Activated gamma-delta T cell (primary cell): Measurements from ENCODE around the gene RIMBP3B.
"Not testable (repeated sequence)": the region's sequence is repeated elsewhere in the genome, so short reads cannot be mapped to it uniquely, and the experiment has no call there.

Experiments used
- DNase-seq: peaks from one replicate; lab custom pipeline; 2025; lab: John Stamatoyannopoulos, UW
- total RNA-seq, 2 donors: gene quantifications; one replicate each; lab custom pipeline; 2026; lab: John Stamatoyannopoulos, UW

Gene RIMBP3B
- total RNA-seq: 0.41 to 0.44 reads per million in 2 donors

GRCh38 chr22:21383701-21384467 lies at the start of gene RIMBP3B:
RIMBP3B (plus strand) TSS chr22:21383751; CDS start chr22:21383859, 108 bp downstream.
- not testable (repeated sequence) for DNase-seq

DNA sequence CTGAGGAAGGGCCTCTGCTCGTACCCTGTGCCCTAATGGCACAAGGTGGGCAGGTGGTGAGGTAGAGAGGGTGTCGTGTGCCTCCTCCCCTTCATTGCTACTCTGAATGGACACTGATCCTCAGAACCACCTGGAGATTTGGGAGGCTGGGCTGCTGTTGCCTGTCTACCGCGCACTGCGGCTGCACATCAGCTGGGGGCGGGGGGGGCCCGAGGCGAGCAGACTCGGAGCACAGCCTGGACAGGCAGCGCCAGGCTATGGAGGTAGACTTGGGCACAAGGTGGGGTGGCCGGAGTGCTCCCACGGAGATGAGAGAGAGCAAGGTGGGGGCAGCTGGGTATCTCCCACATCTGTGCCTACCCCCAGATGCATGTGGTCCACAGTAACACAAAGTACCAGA lies 26.0 kb upstream of the RIMBP3B start:
- not testable (repeated sequence) for DNase-seq

GRCh38 chr22:21360525-21360924 lies 23.0 kb upstream of the RIMBP3B start:
- DNase-seq: not testable (repeated sequence)

DNA sequence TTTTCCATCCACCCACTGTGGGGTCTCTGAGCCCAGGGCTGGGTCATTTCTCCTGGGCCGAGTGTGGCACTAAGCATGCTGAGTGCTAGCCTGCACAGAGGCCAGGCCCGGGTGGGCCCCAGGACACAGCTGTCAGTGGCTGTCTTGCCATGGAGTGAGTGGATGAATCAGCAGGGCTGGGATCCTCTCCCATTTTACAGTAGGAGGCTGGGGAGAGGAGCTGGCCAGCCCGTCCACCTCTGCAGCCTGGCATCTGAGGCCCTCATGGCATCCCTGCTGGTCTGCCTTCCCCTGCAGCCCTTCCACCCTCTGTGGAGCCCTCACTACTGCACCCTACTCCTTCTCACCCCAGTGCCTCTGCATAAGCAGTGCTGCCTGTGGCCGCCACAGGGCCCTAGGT lies 21.1 kb upstream of the RIMBP3B start:
- DNase-seq: not testable (repeated sequence)

GRCh38 chr22:21363061-21363460 lies 20.5 kb upstream of the RIMBP3B start:
- DNase-seq: not testable (repeated sequence)

GRCh38 chr22:21363803-21364202 lies 19.7 kb upstream of the RIMBP3B start:
- DNase-seq: not testable (repeated sequence)

DNA sequence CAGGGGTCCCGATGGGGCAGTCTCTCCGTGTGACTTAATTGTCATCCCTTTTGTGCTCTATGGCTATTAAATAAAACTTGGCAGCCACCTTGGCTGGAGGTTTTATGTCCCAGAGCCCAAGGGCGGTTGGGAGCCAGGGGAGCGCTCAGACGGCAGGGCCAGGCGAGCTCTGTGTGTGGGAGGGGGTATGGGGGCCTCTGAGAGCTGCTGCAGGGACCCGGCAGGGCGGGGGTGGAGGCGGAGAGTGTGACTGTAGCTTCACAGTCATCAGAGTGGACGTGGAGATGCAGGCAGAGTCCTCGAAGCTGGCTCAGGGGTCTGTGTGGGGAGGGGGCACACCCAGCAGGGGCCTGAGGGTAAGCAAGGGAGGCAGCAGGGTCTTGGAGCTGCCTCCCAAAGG lies 19.2 kb upstream of the RIMBP3B start:
- DNase-seq: not testable (repeated sequence)

- not testable (repeated sequence) for DNase-seq
These were observed 18.2 kb upstream of the RIMBP3B start for GRCh38 chr22:21365337-21365736.

DNA sequence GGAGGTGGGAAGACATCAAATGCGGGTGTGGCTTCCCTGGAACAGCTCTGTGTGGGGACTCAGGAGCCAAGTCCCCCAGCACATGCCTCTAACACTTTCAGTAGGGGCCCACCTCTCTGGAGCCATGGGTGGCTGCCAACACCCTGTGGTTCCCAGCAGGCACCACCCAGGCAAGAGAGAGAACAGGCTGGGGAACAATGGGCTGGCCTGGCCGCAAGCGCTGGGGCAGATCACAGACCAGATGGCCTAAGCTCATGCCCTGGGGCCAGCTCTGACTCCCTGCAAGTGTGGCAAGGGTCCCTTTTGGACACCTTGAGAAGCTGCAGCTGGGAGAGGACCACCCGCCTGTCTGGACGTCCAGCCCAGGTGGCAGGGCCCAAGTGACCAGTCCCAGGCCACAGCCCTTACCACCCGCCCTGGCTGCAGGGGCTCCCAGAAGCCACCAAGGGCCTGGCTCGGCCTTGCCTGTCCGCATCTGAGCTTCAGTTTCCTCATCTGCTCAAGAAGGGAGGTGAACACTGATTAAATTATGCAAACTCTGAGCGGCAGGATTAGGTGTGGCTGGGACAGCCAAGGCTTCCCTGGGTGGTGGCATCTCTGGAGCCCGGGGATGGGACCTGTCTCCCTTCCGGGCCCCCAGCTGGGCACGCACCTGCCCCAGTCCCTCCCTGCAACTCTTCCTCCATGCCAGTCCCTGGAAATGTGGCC lies 14.8 kb upstream of the RIMBP3B start:
- DNase-seq: not testable (repeated sequence)

DNA sequence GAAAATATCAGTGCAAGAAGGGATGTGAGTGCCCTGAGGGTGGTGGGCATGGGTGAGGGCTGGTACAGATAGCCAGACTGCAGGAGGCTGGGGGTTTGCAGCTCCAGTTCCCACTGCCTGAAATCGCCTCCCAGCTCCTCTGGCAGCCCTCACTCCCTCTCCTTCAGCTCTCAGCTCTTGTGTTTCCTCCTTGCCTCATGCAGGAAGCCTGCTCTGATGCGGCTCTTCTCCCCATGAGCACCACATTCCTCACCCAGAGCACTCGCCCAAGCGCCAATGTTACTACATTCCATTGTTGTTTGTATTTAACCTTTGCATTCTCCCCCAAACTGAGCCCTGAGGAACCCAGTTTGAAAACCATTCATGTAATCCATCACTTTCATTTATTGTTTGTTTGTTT lies 7.7 kb upstream of the RIMBP3B start:
- not testable (repeated sequence) for DNase-seq

DNA sequence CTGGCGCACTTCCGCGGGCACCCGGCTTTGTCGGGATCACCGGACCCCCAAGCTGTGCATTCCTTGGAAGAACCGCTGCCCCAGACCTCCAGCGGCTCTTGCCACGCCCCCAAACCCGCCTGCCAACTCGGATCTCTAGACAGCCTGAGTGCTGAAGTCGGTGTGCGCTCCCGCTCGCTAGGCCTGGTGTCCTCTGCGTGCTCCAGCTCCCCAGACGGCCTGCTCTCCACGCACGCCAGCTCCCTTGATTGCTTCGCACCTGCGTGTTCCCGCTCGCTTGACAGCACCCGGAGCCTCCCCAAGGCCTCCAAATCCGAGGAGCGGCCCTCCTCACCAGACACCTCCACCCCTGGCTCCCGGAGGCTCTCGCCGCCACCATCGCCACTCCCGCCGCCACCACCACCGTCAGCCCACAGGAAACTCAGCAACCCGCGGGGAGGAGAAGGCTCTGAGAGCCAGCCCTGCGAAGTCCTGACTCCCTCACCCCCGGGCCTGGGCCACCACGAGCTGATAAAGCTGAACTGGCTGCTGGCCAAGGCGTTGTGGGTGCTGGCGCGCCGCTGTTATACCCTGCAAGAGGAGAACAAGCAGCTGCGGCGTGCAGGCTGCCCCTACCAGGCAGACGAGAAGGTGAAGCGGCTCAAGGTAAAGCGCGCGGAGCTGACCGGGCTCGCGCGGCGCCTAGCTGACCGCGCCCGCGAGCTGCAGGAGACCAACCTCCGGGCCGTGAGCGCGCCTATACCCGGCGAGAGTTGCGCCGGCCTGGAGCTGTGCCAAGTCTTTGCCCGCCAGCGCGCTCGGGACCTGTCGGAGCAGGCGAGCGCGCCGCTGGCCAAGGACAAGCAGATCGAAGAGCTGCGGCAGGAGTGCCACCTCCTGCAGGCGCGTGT lies 1.2 kb downstream of the RIMBP3B start:
- DNase-seq: not testable (repeated sequence)

- not testable (repeated sequence) for DNase-seq
These were observed 5.9 kb downstream of the RIMBP3B start for GRCh38 chr22:21389480-21389879.

DNA sequence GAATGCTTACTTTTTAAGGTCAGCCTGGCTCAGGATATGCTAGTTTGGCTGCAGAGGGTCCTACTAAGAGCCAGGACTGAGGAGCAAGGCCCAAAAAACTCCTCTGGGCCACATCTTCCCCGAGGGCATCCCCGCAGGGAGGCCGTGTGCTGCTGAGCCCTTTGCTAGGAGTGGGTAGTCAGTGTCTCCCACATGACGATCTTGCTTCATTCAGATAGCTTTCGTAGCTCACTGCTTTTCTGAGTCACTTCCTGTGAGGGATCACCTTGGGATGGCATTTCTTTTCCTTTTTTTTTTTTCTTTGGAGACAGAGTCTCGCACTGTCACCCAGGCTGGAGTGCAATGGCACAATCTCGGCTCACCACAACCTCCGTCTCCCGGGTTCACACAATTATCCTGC lies 6.5 kb downstream of the RIMBP3B start:
- DNase-seq: not testable (repeated sequence)

- not testable (repeated sequence) for DNase-seq
These were observed 11.1 kb downstream of the RIMBP3B start for GRCh38 chr22:21394613-21395012.

GRCh38 chr22:21401197-21401969 lies 17.8 kb downstream of the RIMBP3B start:
- not testable (repeated sequence) for DNase-seq

DNA sequence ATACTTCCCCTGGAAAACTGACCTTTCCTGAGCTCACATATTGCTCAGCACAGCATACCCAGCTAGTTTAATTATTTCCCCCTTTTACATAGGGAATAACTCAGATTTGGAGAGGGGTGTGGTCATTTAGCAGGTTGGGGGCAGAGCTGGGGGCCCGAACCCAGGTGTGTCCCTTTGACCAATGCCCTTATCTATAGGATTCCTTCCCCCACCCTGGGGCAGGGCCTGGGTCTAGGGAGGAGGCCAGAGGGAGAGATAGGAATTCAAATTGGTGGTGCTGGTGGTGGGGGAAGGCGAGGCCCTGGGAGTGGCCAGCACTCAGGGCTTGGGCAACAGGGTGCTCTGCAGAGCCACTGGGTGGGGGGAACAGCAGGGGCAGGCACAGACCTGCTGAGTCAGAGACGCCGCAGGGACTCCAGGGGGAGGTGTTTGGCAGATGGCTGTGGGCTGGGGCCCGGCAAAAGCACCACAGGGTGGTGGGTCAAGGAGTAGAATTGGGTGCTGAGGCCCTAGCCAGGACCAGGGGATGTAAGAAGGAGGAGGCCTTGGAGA lies 19.3 kb downstream of the RIMBP3B start:
- not testable (repeated sequence) for DNase-seq

- DNase-seq: not testable (repeated sequence)
These were observed 23.6 kb downstream of the RIMBP3B start for GRCh38 chr22:21407139-21407538.

GRCh38 chr22:21407792-21408191 lies 24.2 kb downstream of the RIMBP3B start:
- not testable (repeated sequence) for DNase-seq

DNA sequence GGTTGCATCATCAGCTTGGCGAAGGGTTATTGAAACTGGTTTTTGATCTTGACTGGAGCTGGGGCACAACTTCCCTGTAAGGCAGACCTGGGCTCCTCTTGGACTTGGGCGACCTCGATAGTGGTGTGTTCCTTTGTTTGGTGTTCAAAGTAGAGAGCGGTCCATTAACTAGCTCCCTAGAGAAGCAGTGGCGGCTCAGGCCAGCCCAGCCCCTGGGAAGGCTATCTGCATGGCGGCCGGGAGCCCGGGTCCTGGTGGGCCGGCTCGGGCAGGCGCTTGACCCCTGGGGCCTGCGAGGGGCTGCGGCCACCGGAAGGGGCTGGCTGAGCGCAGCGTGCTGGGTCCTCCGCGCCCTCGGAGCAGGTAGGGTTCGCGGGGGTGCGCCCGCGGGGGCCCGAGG lies 32.8 kb downstream of the RIMBP3B start:
- not testable (repeated sequence) for DNase-seq

DNA sequence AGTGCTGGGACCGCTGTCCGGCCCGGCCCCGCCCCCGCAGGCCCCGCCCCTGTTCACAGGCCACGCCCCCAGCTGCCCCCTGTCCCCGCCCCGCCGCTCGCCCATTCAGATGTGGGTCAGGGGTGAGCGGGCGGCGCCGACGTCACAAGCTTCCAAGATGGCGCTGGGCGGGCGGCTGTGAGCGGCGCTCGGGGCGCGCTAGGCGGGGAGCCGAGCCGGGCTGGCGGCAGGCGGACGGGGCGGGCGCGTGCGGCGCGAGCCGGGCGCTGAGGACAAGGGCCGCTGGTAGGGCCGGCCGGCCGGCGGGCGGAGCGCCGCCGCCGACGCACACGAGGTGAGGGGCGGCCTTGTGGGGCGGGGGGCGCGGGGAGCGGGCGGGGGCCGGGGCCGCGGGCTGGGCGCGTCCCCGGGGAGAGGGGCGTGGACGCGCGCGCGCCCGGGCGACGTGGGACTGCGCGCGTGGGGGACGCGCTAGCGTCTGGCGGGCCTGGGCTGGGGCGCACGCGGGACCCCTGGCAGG lies 33.7 kb downstream of the RIMBP3B start, which contains the start of gene HIC2:
Gene HIC2 (plus strand): TSS at position 145 of the 520 bp plus-strand sequence. CDS start 25,461 bp downstream, outside the sequence.
- not testable (repeated sequence) for DNase-seq
